ENCODE measurements around the gene JPH4.

JPH4 gene

GRCh38 chr14:23521785-23522640 is 56.6 kb downstream of the JPH4 start:
- in situ Hi-C loops (cut with MboI; ENCODE audit: low sequenced_read_pairs), result no loop called here
- no peak for DNase-seq (ENCODE audit: low spot score in 2 of 2)
- Histone ChIP-seq H3K27me3 (ENCODE audit: low read depth) (no peaks in the 10 kb centered on the region), H3K4me1 (no peaks in the 10 kb centered on the region), H3K36me3 (replicated peaks) (no peaks in the 10 kb centered on the region), H3K4me3 (no peak overlapping the region), H3K9me3 (no peaks in the 10 kb centered on the region)

- Histone ChIP-seq H3K36me3 (replicated peaks) (no peaks in the 10 kb centered on the region), H3K4me3 (no peak overlapping the region), H3K4me1 (no peaks in the 10 kb centered on the region), H3K9me3 (no peaks in the 10 kb centered on the region), H3K27me3 (ENCODE audit: low read depth) (no peaks in the 10 kb centered on the region)
- no peak for DNase-seq (ENCODE audit: low spot score in 2 of 2)
- in situ Hi-C loops (cut with MboI; ENCODE audit: low sequenced_read_pairs), result no loop called here
Observed at GRCh38 chr14:23520899-23521533, 57.6 kb downstream of the JPH4 start.

- no peaks in the 10 kb centered on the region for H3K36me3 ChIP-seq (replicated peaks)
- in situ Hi-C loops (cut with MboI; ENCODE audit: low sequenced_read_pairs), result no loop called here
- no peak for DNase-seq (ENCODE audit: low spot score in 2 of 2)
Observed at GRCh38 chr14:23518709-23519108, 59.9 kb downstream of the JPH4 start.

More at GRCh38 chr14:23518709-23519108, 59.9 kb downstream of the JPH4 start:
- no peaks in the 10 kb centered on the region for H3K4me1 ChIP-seq
- H3K4me3 ChIP-seq, result no peak overlapping the region
- H3K27me3 ChIP-seq (ENCODE audit: low read depth), result no peaks in the 10 kb centered on the region
- H3K9me3 ChIP-seq, result no peaks in the 10 kb centered on the region

Measured in HAP-1 (cell line).